ENCODE results near the gene ITGA3. TPM values are rescaled to one million over a fixed set of nuclear protein-coding genes. Genes with fewer than 3 reads are reported as not detected.

Gene ITGA3
- total RNA-seq, 2 experiments from 2014 or later, result 10.3 to 11.3 TPM

- H3K4me1 Mint-ChIP-seq, result peaks cover 7% of the 10 kb centered on the region
- DNase-seq (no peak), ATAC-seq (no peak)
- H3K27me3 Mint-ChIP-seq, result peaks cover 50% of the 10 kb centered on the region
- no peaks in the 10 kb centered on the region for H3K36me3 Mint-ChIP-seq
- H3K9me3 Mint-ChIP-seq (ENCODE audit: low read depth), result no peaks in the 10 kb centered on the region
- no peak overlapping the region for H3K27ac Mint-ChIP-seq
- H3K4me3 Mint-ChIP-seq, result no peak overlapping the region
- CTCF ChIA-PET, result interaction anchor here (1.0 to 4.3 kb wide), 14 partner anchors 12 to 182 kb away, joined by 3 to 25 read pairs (median 9); partner anchors contain the start of gene PDK2
These were observed 59.8 kb downstream of the ITGA3 start for GRCh38 chr17:50115756-50116155.

- CTCF ChIA-PET, result interaction anchor here (0.8 to 4.0 kb wide), 20 partner anchors 10 to 119 kb away, joined by 3 to 21 read pairs (median 5); partner anchors contain the start of genes PDK2 and SGCA
- H3K27me3 Mint-ChIP-seq, result peaks cover 65% of the 10 kb centered on the region
- H3K4me3 Mint-ChIP-seq, result no peak overlapping the region
- no peaks in the 10 kb centered on the region for H3K9me3 Mint-ChIP-seq (ENCODE audit: low read depth)
- H3K36me3 Mint-ChIP-seq, result no peaks in the 10 kb centered on the region
- H3K4me1 Mint-ChIP-seq, result peaks cover 7% of the 10 kb centered on the region
- H3K27ac Mint-ChIP-seq, result no peak overlapping the region
- ATAC-seq, result peak; percentile 92
- peak; percentile 71 for DNase-seq
These were observed 61.5 kb downstream of the ITGA3 start for GRCh38 chr17:50117202-50118051.

- Mint-ChIP-seq H3K4me3 (no peak overlapping the region), H3K27me3 (peaks cover 68% of the 10 kb centered on the region), H3K27ac (no peak overlapping the region), H3K36me3 (no peaks in the 10 kb centered on the region), H3K4me1 (peaks cover 7% of the 10 kb centered on the region), H3K9me3 (ENCODE audit: low read depth) (no peaks in the 10 kb centered on the region)
- CTCF ChIA-PET, result interaction anchor here (0.9 to 3.7 kb wide), 12 partner anchors 9 to 120 kb away, joined by 3 to 21 read pairs (median 6); partner anchors contain the start of gene PDK2
- DNase-seq, result no peak
- ATAC-seq, result no peak
These were observed 62.3 kb downstream of the ITGA3 start for GRCh38 chr17:50118076-50118827.

GRCh38 chr17:50118828-50119218, 62.9 kb downstream of the ITGA3 start:
- DNase-seq, result no peak
- H3K27ac Mint-ChIP-seq, result no peak overlapping the region
- peaks cover 68% of the 10 kb centered on the region for H3K27me3 Mint-ChIP-seq
- ATAC-seq, result no peak
- peaks cover 7% of the 10 kb centered on the region for H3K4me1 Mint-ChIP-seq
- no peaks in the 10 kb centered on the region for H3K9me3 Mint-ChIP-seq (ENCODE audit: low read depth)
- no peaks in the 10 kb centered on the region for H3K36me3 Mint-ChIP-seq
- CTCF ChIA-PET, result interaction anchor here (0.9 to 3.7 kb wide), 4 partner anchors 22 to 42 kb away, joined by 3 to 21 read pairs (median 8); partner anchors contain the start of gene PDK2
- no peak overlapping the region for H3K4me3 Mint-ChIP-seq

GRCh38 chr17:50120475-50121253, 64.8 kb downstream of the ITGA3 start:
- no peaks in the 10 kb centered on the region for H3K9me3 Mint-ChIP-seq (ENCODE audit: low read depth)
- no peak for DNase-seq
- no peak for ATAC-seq
- no peak overlapping the region for H3K27ac Mint-ChIP-seq
- H3K36me3 Mint-ChIP-seq, result no peaks in the 10 kb centered on the region
- CTCF ChIA-PET, result interaction anchor here (0.5 kb wide), 1 partner anchor 410 kb away, joined by 3 read pairs; no protein-coding TSS in a partner anchor
- H3K4me1 Mint-ChIP-seq, result peaks cover 7% of the 10 kb centered on the region
- H3K27me3 Mint-ChIP-seq, result peaks cover 61% of the 10 kb centered on the region
- H3K4me3 Mint-ChIP-seq, result no peak overlapping the region

GRCh38 chr17:50122945-50123344, 67.0 kb downstream of the ITGA3 start:
- CTCF ChIA-PET, result interaction anchor here (1.1 to 1.6 kb wide), 10 partner anchors 7 to 77 kb away, joined by 3 to 7 read pairs (median 5); partner anchors contain the start of genes PDK2 and SAMD14

GRCh38 chr17:50123649-50124349, 67.9 kb downstream of the ITGA3 start:
- CTCF ChIA-PET, result interaction anchor here (1.1 to 1.6 kb wide), 9 partner anchors 10 to 76 kb away, joined by 3 to 7 read pairs (median 5); partner anchors contain the start of gene PDK2
- H3K4me3 Mint-ChIP-seq, result no peak overlapping the region
- ATAC-seq (no peak), DNase-seq (no peak)
- H3K27me3 Mint-ChIP-seq, result peaks cover 51% of the 10 kb centered on the region
- H3K36me3 Mint-ChIP-seq, result no peaks in the 10 kb centered on the region
- no peaks in the 10 kb centered on the region for H3K9me3 Mint-ChIP-seq (ENCODE audit: low read depth)
- H3K4me1 Mint-ChIP-seq, result peaks cover 14% of the 10 kb centered on the region
- H3K27ac Mint-ChIP-seq, result no peak overlapping the region

More at GRCh38 chr17:50122945-50123344, 67.0 kb downstream of the ITGA3 start:
- H3K4me3 Mint-ChIP-seq, result no peak overlapping the region
- ATAC-seq, result no peak
- H3K27ac Mint-ChIP-seq, result no peak overlapping the region
- DNase-seq, result no peak
- no peaks in the 10 kb centered on the region for H3K9me3 Mint-ChIP-seq (ENCODE audit: low read depth)
- peaks cover 51% of the 10 kb centered on the region for H3K27me3 Mint-ChIP-seq
- peaks cover 5% of the 10 kb centered on the region for H3K4me1 Mint-ChIP-seq
- H3K36me3 Mint-ChIP-seq, result no peaks in the 10 kb centered on the region

GRCh38 chr17:50125420-50125997, 69.6 kb downstream of the ITGA3 start:
- CTCF ChIA-PET, result interaction anchor here (1.0 to 1.9 kb wide), 4 partner anchors 13 to 75 kb away, joined by 3 to 6 read pairs (median 4); no protein-coding TSS in a partner anchor
- Mint-ChIP-seq H3K9me3 (ENCODE audit: low read depth) (no peaks in the 10 kb centered on the region), H3K27ac (no peak overlapping the region), H3K36me3 (no peaks in the 10 kb centered on the region), H3K27me3 (peaks cover 44% of the 10 kb centered on the region), H3K4me3 (no peak overlapping the region), H3K4me1 (peaks cover 20% of the 10 kb centered on the region)
- DNase-seq (no peak), ATAC-seq (no peak)

GRCh38 chr17:50127697-50128361, 71.9 kb downstream of the ITGA3 start:
- CTCF ChIA-PET, result interaction anchor here (2.0 to 2.1 kb wide), 2 partner anchors 11 to 33 kb away, joined by 6 to 9 read pairs; no protein-coding TSS in a partner anchor
- H3K9me3 Mint-ChIP-seq (ENCODE audit: low read depth), result no peaks in the 10 kb centered on the region
- peaks cover 32% of the 10 kb centered on the region for H3K27me3 Mint-ChIP-seq
- ATAC-seq (no peak), DNase-seq (no peak)
- H3K36me3 Mint-ChIP-seq, result peaks cover 3% of the 10 kb centered on the region
- no peak overlapping the region for H3K27ac Mint-ChIP-seq
- H3K4me1 Mint-ChIP-seq, result peaks cover 32% of the 10 kb centered on the region
- no peak overlapping the region for H3K4me3 Mint-ChIP-seq

GRCh38 chr17:50128441-50129352, 72.8 kb downstream of the ITGA3 start:
- Mint-ChIP-seq H3K36me3 (peaks cover 3% of the 10 kb centered on the region), H3K9me3 (ENCODE audit: low read depth) (no peaks in the 10 kb centered on the region), H3K4me3 (no peak overlapping the region), H3K27ac (no peak overlapping the region), H3K4me1 (peaks cover 32% of the 10 kb centered on the region), H3K27me3 (peaks cover 32% of the 10 kb centered on the region)
- ATAC-seq, result no peak
- DNase-seq, result no peak
- CTCF ChIA-PET, result interaction anchor here (2.0 kb wide), 1 partner anchor 12 kb away, joined by 6 read pairs; no protein-coding TSS in a partner anchor

- ATAC-seq, result no peak
These were observed 73.4 kb downstream of the ITGA3 start for GRCh38 chr17:50129353-50129727.

More at GRCh38 chr17:50129353-50129727, 73.4 kb downstream of the ITGA3 start:
- Mint-ChIP-seq H3K27me3 (peaks cover 32% of the 10 kb centered on the region), H3K9me3 (ENCODE audit: low read depth) (no peaks in the 10 kb centered on the region), H3K4me1 (peaks cover 32% of the 10 kb centered on the region), H3K27ac (no peak overlapping the region), H3K4me3 (peak overlapping the region; percentile 58), H3K36me3 (peaks cover 5% of the 10 kb centered on the region)
- CTCF ChIA-PET, result interaction anchor here (1.3 to 3.3 kb wide), 5 partner anchors 11 to 35 kb away, joined by 4 to 18 read pairs (median 10); no protein-coding TSS in a partner anchor
- no peak for DNase-seq
